ENCODE measurements around the gene ZNF813.
"Not testable (repeated sequence)": the region's sequence is repeated elsewhere in the genome, so short reads cannot be mapped to it uniquely, and the experiment has no call there.

Gene ZNF813

DNA sequence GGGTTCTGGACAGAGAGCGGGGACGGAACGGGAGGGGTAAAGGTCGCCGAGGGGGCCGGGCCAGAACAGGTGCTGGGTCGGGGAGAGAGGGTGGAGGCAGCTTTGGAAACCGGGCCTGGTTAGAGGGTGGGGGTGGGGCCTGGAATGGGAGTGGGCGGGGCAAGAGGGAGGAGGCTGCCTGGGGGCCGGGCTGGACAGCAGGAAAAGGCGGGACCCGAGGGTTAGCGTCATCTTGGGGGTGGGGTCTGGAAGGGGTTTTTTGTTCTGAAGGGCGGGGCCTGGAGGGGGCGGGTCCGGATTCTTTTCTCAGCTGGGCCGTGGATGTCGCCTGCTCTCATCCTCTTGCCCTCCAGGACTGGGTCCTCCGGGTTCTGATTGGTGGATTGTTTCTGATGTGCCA lies 4.3 kb upstream of the ZNF813 start (continued):
- TF ChIP-seq ZNF777 (tag by site-specific recombination; IDR thresholded peaks at IDR 0.05; ENCODE audit: borderline replicate concordance) = no peak

DNA sequence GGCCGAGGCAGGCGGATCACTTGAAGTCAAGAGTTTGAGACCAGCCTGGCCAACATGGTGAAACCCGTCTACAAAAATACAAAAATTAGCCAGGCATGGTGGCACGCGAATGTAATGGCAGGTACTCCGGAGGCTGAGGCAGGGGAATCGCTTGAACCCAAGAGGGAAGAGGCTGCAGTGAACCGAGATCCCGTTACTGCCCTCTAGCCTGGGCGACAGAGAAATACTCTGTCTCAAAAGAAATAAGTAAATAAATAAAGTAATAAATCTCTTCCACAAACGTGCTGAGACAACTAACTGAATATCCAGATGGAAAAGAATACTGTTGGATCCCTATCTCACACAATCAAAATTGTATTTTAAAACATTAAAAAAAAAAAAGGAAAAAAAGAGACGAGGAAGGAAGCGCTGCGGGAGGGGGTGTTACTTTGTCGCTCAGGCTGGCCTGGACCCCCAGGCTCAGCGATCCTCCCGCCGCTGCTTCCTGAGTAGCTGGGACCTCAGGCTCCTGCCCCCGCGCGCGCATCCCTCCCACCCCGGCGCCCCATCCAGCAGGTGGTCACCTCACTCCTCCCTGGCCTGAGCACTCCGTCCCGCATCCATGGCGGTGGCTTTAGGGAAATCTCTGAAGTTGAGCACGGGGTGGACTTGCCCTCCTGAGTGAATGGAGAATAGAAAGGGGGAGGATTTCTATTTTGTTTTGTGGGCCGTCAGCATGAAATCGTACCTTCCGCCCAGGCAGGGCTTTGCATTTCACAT lies 628 bp upstream of the ZNF813 start:
- Histone ChIP-seq H3K9me3 (ENCODE audit: control insufficient read depth, insufficient read depth, low read depth, low read length) (peaks cover 2% of the 10 kb centered on the region), H3K27ac (ENCODE audit: extremely low read depth, low read depth, low read length) (no peak overlapping the region), H3K4me1 (ENCODE audit: control insufficient read depth, insufficient read depth, low read length) (no peaks in the 10 kb centered on the region), H3K4me3 (ENCODE audit: low read depth, low read length) (peak overlapping the region; percentile 73), H3K36me3 (ENCODE audit: control insufficient read depth in 2 of 2, insufficient read depth in 1 of 2, low read length in 2 of 2) (no peaks in the 10 kb centered on the region)
- TF ChIP-seq ZNF140 (tag by site-specific recombination; IDR thresholded peaks at IDR 0.05) (no peak), REPIN1 (tag by site-specific recombination; IDR thresholded peaks at IDR 0.05; ENCODE audit: low read depth) (no peak), KLF10 (tag by site-specific recombination; IDR thresholded peaks at IDR 0.05) (no peak), ZNF174 (tag by site-specific recombination; IDR thresholded peaks at IDR 0.05) (no peak), ZBTB1 (tag by site-specific recombination; IDR thresholded peaks at IDR 0.05) (no peak), YY1 (tag by site-specific recombination; IDR thresholded peaks at IDR 0.05) (no peak), ZNF830 (tag by site-specific recombination; IDR thresholded peaks at IDR 0.05; ENCODE audit: low read depth) (no peak), GLI2 (tag by site-specific recombination; IDR thresholded peaks at IDR 0.05; ENCODE audit: borderline replicate concordance, low read depth) (no peak)
- POLR2A ChIA-PET = no interaction called here
- CTCF ChIA-PET = interaction anchor here (1.0 kb wide), 1 partner anchor 41 kb away, joined by 7 read pairs; no protein-coding TSS in a partner anchor

DNA sequence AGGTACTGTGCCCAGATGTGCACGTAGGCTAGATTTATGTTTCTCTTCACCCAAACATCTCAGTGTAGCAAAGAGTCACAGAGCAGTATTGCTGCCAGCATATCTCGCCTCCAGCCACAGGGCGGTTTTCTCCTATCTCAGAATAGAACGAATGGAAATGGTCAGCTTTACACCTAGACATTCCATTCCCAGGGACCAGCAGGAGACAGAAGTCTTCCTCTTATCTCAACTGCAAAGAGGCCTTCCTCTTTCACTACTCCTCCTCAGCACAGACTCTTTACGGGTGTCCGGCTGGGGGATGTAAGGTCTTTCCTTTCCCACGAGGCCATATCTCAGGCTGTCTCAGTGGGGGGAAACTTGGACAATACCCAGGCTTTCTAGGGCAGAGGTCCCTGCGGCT lies 1.1 kb downstream of the ZNF813 start:
- H3K9me3 ChIP-seq (ENCODE audit: control insufficient read depth, insufficient read depth, low read depth, low read length); H3K36me3 ChIP-seq (ENCODE audit: control insufficient read depth in 2 of 2, insufficient read depth in 1 of 2, low read length in 2 of 2); CTCF ChIA-PET; H3K4me3 ChIP-seq (ENCODE audit: low read depth, low read length); H3K27ac ChIP-seq (ENCODE audit: extremely low read depth, low read depth, low read length); H3K4me1 ChIP-seq (ENCODE audit: control insufficient read depth, insufficient read depth, low read length); POLR2A ChIA-PET: not testable (repeated sequence)

DNA sequence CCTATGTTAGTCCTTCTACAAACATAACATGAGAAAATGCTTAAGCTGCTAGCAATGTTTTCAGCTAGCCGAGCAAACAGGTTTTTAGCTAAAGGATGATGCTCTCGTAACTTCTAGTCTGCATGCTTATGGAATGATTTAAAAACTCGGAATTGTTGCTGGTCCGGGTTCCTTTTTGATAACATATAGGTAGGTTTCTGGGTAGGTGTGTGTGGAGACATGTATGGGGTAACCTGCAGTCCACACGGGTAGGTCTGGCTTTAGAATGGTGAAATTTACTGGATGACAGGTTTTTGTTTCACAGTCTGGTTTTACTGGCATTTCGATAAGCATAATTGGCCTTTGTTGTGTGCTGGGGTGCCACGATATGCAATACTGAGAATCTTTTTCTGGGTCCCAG lies 4.4 kb downstream of the ZNF813 start:
- ChIA-PET POLR2A (interaction anchor here (0.7 kb wide), 1 partner anchor 982 kb away, joined by 7 read pairs; no protein-coding TSS in a partner anchor), CTCF (interaction anchor here (0.7 kb wide), 1 partner anchor 47 kb away, joined by 3 read pairs; no protein-coding TSS in a partner anchor)
- Histone ChIP-seq H3K36me3 (ENCODE audit: control insufficient read depth in 2 of 2, insufficient read depth in 1 of 2, low read length in 2 of 2) (peaks cover 0 to 8% of the 10 kb centered on the region in 2 experiments; a peak in 1 of 3 replicates), H3K27ac (ENCODE audit: extremely low read depth, low read depth, low read length) (no peak overlapping the region), H3K9me3 (ENCODE audit: control insufficient read depth, insufficient read depth, low read depth, low read length) (no peaks in the 10 kb centered on the region; the same call in 1 of the 2 replicates), H3K4me1 (ENCODE audit: control insufficient read depth, insufficient read depth, low read length) (no peaks in the 10 kb centered on the region), H3K4me3 (ENCODE audit: low read depth, low read length) (no peak overlapping the region)
- no peak for TF ChIP-seq ZNF624 (tag by site-specific recombination; IDR thresholded peaks at IDR 0.05)
- TF ChIP-seq ZNF555 (tag by site-specific recombination; conservative IDR thresholded peaks at IDR 0.05) = no peak
- no peak for TF ChIP-seq ZNF302 (tag by site-specific recombination; IDR thresholded peaks at IDR 0.05; ENCODE audit: low read depth)
- no peak for TF ChIP-seq ZNF561 (tag by site-specific recombination; IDR thresholded peaks at IDR 0.05; ENCODE audit: borderline replicate concordance)
- TF ChIP-seq ZNF704 (tag by site-specific recombination; IDR thresholded peaks at IDR 0.05) = no peak
- TF ChIP-seq ZBTB8A (tag by site-specific recombination; IDR thresholded peaks at IDR 0.05) = no peak
- no peak for TF ChIP-seq ZNF362 (tag by site-specific recombination; IDR thresholded peaks at IDR 0.05)
- no peak for TF ChIP-seq ZNF239 (tag by site-specific recombination; IDR thresholded peaks at IDR 0.05)
- TF ChIP-seq PBX3 (CRISPR knock-in tag; IDR thresholded peaks at IDR 0.05) = no peak
- no peak for TF ChIP-seq SP2 (tag by site-specific recombination; IDR thresholded peaks at IDR 0.05)
- no peak for TF ChIP-seq ZNF488 (tag by site-specific recombination; IDR thresholded peaks at IDR 0.05)
- TF ChIP-seq, protein P1, sequence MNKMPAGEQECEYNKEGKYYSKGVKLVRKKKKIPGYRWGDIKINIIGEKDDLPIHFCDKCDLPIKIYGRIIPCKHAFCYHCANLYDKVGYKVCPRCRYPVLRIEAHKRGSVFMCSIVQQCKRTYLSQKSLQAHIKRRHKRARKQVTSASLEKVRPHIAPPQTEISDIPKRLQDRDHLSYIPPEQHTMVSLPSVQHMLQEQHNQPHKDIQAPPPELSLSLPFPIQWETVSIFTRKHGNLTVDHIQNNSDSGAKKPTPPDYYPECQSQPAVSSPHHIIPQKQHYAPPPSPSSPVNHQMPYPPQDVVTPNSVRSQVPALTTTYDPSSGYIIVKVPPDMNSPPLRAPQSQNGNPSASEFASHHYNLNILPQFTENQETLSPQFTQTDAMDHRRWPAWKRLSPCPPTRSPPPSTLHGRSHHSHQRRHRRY (tag by site-specific recombination; IDR thresholded peaks at IDR 0.05) = no peak
- no peak for TF ChIP-seq SCRT2 (tag by site-specific recombination; IDR thresholded peaks at IDR 0.05)

All from HEK293 (cell line).